Upper lobe of left lung (tissue), 4 donors: ENCODE measurements around the gene SH2D3C.

Experiments
- EP300 ChIP-seq, 4 donors: sonication (generic); formaldehyde crosslinking; IDR thresholded peaks; one replicate each; pipeline ENCODE4 v1.5.1; 2017; ENCODE audit warnings: antibody characterized with exemption in 4 of 4, control low read depth in 2 of 4
- POLR2A ChIP-seq, 4 donors: fragments of 450-650 bp; IDR thresholded peaks; one replicate each; pipeline ENCODE4 v1.5.1; 2016 to 2017; ENCODE audit warnings: antibody characterized with exemption in 4 of 4, mild to moderate bottlenecking in 2 of 4
- TF ChIP-seq, protein P1 (sequence below), 6 experiments: fragments of 450-650 bp in 4 of 6; fragments of 200-600 bp in 2 of 6; sonication (generic) in 2 of 6; IDR thresholded peaks; one replicate each; pipeline ENCODE4 v1.5.1; 2016 to 2019; ENCODE audit warnings: antibody characterized with exemption in 6 of 6

DNA sequence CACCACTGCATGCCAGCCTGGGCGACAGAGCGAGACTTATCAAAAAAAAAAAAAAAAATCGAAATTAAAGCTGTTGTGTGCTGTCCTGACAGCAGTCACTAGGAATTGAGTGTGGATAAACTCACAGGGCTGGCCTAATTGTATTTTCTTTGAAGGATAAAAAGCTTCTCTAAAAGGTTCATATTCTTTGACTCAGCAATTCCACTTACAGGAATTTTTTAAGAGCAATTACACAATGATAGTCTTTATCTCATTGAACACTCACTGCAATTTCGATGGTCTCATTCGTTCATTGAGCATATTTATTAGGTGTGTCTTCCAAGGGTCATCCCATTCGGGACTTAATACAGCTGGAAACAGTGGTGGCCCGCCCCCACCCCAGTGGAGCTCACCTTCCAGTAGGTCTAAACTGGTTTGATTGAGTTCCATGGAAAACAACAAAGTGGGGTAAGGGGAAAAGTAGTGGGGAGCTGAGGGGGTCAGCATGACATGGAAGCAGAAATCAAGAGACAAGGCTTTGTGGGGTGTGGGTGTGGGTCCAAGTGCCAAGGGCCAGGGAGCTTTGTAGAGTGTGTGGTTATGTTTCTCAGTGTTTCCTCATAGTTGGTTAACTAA, 14.1 kb upstream of the SH2D3C start:
- TF ChIP-seq, protein P1, sequence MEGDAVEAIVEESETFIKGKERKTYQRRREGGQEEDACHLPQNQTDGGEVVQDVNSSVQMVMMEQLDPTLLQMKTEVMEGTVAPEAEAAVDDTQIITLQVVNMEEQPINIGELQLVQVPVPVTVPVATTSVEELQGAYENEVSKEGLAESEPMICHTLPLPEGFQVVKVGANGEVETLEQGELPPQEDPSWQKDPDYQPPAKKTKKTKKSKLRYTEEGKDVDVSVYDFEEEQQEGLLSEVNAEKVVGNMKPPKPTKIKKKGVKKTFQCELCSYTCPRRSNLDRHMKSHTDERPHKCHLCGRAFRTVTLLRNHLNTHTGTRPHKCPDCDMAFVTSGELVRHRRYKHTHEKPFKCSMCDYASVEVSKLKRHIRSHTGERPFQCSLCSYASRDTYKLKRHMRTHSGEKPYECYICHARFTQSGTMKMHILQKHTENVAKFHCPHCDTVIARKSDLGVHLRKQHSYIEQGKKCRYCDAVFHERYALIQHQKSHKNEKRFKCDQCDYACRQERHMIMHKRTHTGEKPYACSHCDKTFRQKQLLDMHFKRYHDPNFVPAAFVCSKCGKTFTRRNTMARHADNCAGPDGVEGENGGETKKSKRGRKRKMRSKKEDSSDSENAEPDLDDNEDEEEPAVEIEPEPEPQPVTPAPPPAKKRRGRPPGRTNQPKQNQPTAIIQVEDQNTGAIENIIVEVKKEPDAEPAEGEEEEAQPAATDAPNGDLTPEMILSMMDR (IDR thresholded peaks at IDR 0.05): no peak
- TF ChIP-seq POLR2A (IDR thresholded peaks at IDR 0.05) (no peak), EP300 (IDR thresholded peaks at IDR 0.05) (no peak)
